Measurements from ENCODE around the gene GAPDHS. TPM values are rescaled to one million over a fixed set of nuclear protein-coding genes. Genes with fewer than 3 reads are reported as not detected.

GAPDHS gene
- total and polyA plus RNA-seq, 3 donors from 2014 or later = 123 to 363 (median 338) TPM

DNA sequence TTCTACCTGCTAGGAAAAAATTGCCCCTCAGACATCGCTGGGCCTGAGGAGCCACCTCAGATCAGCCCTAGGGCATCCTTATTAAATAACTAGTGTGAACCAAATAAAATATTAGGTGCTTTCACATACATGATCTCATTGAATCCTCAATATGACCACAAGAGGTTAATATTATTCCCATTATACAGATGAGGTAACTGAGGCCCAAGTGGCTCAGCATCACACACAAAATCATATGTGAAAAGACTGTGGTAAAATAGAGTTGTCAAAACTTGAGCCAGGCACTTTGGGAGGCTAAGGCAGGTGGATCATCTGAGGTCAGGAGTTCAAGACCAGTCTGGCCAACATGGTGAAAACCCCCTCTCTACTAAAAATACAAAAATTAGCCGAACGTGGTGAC is 16.9 kb upstream of the GAPDHS start:
- no peak overlapping the region for H3K4me3 ChIP-seq
- H3K9me3 ChIP-seq = no peaks in the 10 kb centered on the region
- WGBS, 2 donors = 80 to 87% methylated on average over 3 of the region's 3 CpGs
- intact Hi-C loops (cut with DNase I; ENCODE audit: low total_unique reads) = no loop called here
- TF ChIP-seq CTCF (IDR thresholded peaks at IDR 0.05) (no peak), POLR2A (IDR thresholded peaks at IDR 0.05) (no peak)
- H3K36me3 ChIP-seq (ENCODE audit: low read depth, missing control alignments) = no peaks in the 10 kb centered on the region
- no peaks in the 10 kb centered on the region for H3K4me1 ChIP-seq
- no peaks in the 10 kb centered on the region for H3K27me3 ChIP-seq
- no peak overlapping the region for H3K27ac ChIP-seq
- no peak for DNase-seq

- Histone ChIP-seq H3K9me3 (no peaks in the 10 kb centered on the region), H3K4me3 (no peak overlapping the region), H3K36me3 (ENCODE audit: low read depth, missing control alignments) (no peaks in the 10 kb centered on the region), H3K27me3 (no peaks in the 10 kb centered on the region), H3K27ac (no peak overlapping the region), H3K4me1 (no peaks in the 10 kb centered on the region)
- no peak for DNase-seq
- 92% methylated on average over 2 of the region's 2 CpGs for WGBS, 2 donors
- intact Hi-C loops (cut with DNase I; ENCODE audit: low total_unique reads) = no loop called here
- TF ChIP-seq POLR2A (IDR thresholded peaks at IDR 0.05) (no peak), CTCF (IDR thresholded peaks at IDR 0.05) (no peak)
These were observed 15.9 kb upstream of the GAPDHS start for GRCh38 chr19:35517342-35517741.

GRCh38 chr19:35518313-35518712 is 14.9 kb upstream of the GAPDHS start:
- intact Hi-C loops (cut with DNase I; ENCODE audit: low total_unique reads) = no loop called here
- no peaks in the 10 kb centered on the region for H3K9me3 ChIP-seq
- H3K27me3 ChIP-seq = no peaks in the 10 kb centered on the region
- H3K4me3 ChIP-seq = no peak overlapping the region
- TF ChIP-seq CTCF (IDR thresholded peaks at IDR 0.05) (no peak), POLR2A (IDR thresholded peaks at IDR 0.05) (no peak)
- no peaks in the 10 kb centered on the region for H3K4me1 ChIP-seq
- no peak overlapping the region for H3K27ac ChIP-seq
- H3K36me3 ChIP-seq (ENCODE audit: low read depth, missing control alignments) = no peaks in the 10 kb centered on the region
- 67 to 70% methylated on average over 6 of the region's 6 CpGs for WGBS, 2 donors
- no peak for DNase-seq

DNA sequence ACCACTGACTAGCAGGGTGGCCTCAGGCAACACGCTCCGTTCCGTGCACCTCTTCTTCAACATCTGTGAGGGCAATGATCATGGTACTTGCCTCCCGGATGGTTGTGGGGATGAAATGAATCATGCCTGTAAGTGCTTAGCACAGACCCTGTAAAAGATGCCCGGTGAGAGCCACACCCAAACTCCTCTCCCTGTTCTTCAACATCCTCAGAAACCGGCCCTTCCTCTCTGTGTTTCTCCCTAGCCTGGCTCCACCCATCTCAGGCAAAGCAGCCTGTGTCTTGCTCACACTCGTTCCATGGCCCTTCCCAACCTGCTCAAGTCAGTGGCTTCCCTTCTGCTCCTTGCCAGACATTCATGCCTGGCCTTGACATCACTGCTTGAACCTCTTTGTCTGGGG is 14.0 kb upstream of the GAPDHS start:
- Histone ChIP-seq H3K36me3 (ENCODE audit: low read depth, missing control alignments) (no peaks in the 10 kb centered on the region), H3K4me3 (no peak overlapping the region), H3K4me1 (no peaks in the 10 kb centered on the region), H3K9me3 (no peaks in the 10 kb centered on the region), H3K27ac (no peak overlapping the region), H3K27me3 (no peaks in the 10 kb centered on the region)
- no peak for DNase-seq
- 60 to 69% methylated on average over 7 of the region's 7 CpGs for WGBS, 2 donors
- no peak for TF ChIP-seq POLR2A (IDR thresholded peaks at IDR 0.05)
- intact Hi-C loops (cut with DNase I; ENCODE audit: low total_unique reads) = no loop called here

DNA sequence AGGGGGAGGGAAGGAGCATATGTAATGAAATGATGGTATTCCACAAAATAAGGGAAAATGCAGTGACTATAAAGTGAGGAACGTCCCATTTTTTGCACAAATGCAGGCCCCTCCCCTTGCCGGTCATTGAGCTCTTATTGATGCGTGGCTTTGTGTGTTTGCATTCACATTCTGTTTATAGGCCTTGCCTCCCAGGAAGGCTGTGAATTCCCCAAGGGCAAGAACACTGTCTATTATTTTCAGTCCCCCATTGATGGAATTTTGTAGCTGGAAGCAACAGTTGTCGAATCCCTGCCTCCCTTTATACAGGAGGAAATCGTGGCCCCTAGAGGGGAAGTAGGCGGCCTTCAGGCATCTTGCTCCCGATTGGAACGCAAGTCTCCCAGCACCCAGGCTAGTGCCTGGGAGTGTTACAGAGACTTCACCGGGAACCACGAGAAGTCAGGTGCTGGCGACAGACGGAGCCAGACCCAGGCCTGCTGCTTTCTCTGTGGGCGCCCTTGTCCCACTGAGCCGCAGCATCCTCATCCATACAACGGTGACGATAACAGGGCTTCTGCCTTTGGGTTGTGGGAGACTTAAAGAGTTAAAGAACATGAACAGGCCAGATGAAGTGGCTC is 12.0 kb upstream of the GAPDHS start:
- no peak overlapping the region for H3K4me3 ChIP-seq
- H3K36me3 ChIP-seq (ENCODE audit: low read depth, missing control alignments) = no peaks in the 10 kb centered on the region
- no peaks in the 10 kb centered on the region for H3K9me3 ChIP-seq
- intact Hi-C loops (cut with DNase I; ENCODE audit: low total_unique reads) = no loop called here
- no peak for DNase-seq
- no peak overlapping the region for H3K27ac ChIP-seq
- no peaks in the 10 kb centered on the region for H3K27me3 ChIP-seq
- H3K4me1 ChIP-seq = no peaks in the 10 kb centered on the region
- 59 to 68% methylated on average over 16 of the region's 16 CpGs for WGBS, 2 donors
- no peak for TF ChIP-seq CTCF (IDR thresholded peaks at IDR 0.05)
- no peak for TF ChIP-seq POLR2A (IDR thresholded peaks at IDR 0.05)

Measured in testis (tissue), 3 donors.